ENCODE data around the gene WDR37.

The WDR37 gene

DNA sequence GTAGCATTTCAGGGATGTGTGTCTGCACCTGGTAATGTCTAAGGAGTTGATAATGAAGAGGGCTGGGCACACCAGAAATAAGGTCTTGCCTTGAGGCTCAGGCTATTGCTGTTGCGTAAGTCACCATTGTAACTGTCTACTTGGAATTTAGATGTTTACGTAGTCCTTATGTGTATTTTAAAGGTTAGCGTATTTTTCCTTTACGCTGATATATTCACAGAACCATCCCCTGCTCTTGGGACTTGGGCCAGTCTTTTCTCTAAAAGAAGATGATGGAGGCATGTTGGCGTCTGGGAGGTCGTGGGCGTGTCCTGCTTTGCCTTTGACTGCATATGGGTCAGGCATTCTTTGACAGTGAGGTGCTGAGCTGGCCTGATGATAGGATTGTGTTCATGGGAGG lies 14.7 kb downstream of the WDR37 start:
- DNase-seq = no peak

DNA sequence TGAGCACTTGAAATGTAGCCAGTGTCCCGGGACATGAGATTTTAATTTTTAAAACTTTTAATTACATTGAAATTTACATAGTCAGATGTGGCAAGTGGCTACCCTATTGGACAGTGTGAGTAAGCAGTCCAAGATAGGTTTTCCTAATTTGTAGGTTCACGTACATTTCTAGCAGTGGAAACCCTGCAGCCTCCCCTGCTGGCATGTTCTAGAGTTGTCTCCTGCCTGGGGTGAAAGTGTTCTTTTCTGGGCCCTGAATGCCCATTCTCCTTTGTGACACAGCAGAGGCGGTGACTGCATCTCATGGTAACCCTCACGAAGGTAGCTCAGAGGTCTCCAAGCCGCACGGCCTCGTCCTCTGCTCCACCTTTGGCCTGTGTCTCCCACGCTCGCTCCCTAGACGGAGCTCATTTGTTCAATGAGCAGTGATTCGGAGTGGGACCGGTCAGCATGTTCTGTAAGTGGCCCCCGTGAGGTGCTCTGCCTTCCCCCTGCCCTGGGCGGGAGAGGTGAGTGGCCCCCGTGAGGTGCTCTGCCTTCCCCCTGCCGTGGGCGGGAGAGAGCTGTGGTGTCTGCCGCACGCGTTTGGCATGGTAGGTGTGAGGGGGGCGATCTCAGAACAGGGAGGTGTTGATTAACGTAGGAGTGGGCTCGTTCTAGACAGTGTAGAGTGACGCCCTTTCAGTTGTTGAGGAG lies 18.0 kb downstream of the WDR37 start:
- no peak for DNase-seq

DNA sequence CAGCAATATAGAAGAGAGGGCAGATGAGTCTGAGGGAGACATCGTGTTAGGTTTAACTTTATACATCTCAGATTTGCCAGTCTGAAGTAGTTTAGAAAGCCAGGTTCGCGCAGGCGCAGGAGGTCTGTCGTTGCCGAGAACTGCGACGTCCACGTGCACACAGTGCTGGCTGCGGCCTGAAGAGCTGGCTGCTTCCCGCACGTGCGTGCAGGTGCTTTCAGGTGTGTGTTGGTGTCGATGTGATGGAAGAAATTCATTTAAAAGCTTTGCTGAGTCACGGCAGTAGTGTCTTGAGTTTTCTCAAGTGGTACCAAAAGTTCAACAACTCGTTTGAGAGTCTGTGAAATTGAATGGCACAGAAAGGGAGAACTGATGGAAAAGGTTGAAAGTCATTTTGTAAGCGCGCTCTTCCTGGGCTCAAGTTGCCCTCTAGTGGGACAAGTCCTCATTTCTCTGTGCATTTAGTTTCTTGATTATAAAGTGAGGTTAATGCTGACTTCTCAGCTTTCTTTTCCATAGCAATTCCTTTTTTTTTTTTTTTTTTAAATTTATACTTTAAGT lies 18.6 kb downstream of the WDR37 start:
- no peak for DNase-seq

DNA sequence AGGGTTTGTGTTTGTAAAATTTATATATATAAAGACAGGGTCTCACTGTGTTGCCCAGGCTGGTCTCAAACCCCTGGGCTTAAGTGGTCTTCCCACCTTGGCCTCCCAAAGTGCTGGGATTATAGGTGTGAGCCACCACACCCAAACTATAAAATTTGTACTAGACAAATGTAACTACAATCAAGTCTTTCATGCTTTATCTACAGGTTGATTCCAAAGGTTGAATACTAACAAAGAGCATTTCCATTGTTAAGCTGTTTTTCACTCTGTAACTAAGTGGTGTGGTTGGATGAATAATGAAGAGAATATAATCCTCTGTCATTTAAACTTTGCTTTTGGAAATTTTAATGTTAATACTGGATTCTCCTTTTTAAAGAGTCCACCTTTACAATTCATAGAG lies 22.5 kb downstream of the WDR37 start:
- DNase-seq = no peak

DNA sequence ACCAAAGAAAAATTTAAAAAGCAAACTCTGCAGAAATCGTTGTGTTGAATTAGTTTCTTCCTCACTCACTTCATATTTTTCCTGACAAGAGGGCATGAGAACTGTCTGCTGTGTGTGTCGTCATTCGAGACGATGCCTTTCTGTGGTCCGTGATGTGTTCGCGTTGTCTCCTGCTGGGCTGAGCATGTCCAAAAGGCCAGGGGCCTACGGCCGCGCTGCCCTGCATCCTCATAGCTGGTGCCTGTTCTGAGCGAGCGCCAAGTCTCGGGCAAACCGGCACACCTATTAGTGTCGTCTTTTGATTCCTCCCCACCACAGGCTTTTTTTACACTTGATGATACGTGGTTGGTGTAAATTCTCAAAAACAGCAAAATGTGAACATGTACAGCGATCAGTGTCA lies 27.4 kb downstream of the WDR37 start:
- DNase-seq = no peak

DNA sequence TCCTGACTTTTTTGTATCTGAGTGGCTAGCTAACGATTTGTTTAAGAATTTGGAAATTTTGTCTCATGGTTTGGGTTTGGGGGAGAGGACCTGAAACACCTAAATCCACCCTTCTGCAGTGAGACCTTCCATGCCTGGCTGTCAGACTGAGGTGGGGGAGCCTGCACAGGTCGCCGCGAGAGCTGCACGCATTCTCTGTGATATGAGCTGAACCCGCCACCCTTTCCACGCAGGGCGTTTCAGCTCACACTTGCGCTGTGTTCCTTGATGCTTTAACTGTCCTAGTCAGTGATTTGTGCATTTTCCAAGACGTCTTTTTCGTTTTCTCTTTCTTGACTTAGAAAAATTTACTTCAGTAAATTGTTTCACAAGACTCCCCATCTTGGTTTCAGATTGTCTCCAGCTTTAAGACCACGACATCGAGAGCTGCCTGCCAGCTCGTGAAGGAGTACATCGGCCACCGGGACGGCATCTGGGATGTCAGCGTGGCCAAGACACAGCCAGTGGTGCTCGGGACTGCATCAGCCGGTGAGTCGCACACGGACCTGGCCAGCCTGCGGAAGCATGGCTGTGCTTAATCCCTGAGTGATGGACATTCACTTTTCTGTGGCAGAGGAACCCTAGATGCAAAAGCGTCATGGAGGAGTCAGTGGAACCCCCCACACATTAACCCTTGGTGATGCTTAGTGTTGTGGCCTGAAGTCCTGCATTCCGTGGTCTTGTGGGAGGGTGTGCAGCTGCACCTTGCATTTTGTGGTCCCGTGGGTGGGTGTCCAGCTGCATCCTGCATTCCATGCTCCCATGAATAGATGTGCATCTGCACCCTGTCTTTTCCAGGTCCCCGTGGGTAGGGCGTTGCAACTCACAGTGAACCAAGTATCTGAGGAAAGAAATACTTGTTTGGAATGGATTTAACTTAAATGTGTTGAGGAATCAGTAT lies 28.1 kb downstream of the WDR37 start:
- DNase-seq = no peak

DNA sequence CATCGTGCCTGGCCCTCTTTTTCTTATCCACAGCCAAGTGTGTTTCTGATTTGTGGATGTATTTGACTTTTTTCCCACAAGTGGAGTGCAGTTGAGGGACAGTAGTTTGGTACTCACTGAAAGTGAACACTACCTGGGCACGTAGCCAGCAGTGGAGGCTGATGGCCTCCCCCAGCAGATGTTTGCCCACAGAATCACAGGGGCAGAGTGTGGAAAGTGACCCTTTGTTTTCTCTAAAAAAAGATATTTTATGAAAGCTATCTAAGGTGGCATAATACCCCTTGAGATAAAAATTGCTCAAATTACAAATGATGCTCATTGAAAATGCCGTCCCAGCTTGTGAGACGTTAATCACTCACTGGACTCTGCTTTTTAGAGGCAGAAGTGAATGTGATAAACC lies 29.1 kb downstream of the WDR37 start:
- no peak for DNase-seq

DNA sequence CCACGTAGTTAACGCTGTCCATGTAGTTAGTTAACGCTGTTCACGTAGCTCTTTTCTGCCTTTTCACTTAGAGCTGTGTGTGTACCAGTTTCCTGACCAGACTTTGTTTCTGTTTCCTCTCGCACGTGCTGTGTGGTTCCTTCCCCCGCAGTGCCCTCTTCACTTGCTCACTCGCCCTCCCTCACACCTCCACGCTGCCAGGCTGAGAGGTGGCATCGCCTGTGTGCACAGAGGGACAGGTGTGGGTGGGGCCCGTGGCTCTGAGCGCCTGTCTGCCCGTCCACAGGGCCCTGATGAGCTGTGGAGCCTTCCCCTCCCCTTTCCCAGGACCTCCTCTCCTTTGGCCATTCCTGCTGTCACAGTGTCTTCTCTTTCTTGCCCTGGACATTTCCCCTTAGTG lies 30.6 kb downstream of the WDR37 start:
- DNase-seq = no peak

DNA sequence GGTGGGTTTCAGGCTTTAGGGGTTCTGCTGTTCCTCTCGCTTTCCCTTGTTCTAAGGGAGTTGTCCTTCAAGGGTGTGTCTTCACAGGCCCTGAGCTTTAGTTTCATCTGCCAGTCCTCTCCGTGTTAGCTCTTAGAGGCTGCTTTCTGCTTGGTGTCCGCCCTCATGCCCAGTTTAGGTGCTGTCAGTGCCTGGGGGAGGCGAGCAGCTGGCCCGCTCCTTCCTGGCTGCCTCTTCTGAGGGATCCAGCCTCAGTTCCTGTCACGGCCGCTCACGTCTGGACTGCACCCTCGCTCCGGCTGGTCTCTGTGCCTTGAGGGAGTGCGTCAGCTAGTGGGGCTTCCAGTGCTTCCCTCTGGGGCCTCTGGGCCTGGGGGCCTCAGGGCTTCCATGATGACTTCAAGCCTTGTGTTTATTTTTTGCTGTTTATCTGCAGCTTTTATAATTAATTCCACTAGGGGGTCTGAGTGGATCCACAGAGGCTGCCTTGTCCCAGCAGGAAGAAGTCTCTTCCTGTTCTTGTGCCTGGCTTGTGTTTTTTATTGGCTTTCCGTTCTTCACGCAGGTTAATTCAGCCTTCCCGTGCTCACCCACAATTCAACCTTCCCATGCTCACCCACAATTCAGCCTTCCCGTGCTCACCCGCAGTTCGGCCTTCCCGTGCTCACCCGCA lies 33.0 kb downstream of the WDR37 start:
- no peak for DNase-seq

DNA sequence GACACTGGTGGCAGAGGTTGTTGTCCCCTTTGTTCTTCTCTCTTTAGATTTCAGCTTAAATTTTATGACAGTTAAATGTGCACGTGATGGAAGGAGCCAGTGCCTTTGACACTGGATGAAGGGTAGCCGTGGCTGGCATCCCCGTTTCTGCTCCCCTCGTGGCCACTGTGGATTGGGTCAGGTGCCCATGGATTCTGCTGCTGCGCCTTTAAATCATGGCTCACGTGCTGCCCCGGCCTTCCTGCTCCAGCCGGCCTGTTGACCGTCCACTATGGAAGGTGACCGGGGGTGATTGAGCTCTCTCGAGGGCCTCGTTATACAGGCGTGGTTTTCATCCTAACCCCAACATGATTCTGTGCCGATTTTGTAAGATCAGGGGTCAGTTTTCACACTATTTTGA lies 34.5 kb downstream of the WDR37 start:
- DNase-seq = no peak

DNA sequence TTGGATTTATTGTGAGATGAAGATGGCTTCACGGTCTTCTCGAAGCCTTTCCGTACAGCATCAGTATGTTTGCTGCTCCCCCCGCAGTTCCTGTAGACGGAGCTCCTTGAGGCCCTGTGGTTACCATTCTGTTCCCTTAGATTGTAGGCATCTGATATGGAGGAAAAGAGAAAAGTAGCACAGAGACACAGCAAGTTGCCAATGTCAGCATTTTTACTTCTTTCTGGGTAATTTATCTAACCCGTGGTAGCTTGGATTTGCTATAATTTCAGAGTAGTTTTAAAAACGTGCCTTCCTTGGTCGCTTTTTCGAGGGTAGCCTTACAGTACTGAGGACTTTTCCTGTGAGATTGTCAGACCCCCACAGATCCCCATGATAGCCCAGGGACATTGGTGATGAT lies 37.5 kb downstream of the WDR37 start:
- DNase-seq = no peak

DNA sequence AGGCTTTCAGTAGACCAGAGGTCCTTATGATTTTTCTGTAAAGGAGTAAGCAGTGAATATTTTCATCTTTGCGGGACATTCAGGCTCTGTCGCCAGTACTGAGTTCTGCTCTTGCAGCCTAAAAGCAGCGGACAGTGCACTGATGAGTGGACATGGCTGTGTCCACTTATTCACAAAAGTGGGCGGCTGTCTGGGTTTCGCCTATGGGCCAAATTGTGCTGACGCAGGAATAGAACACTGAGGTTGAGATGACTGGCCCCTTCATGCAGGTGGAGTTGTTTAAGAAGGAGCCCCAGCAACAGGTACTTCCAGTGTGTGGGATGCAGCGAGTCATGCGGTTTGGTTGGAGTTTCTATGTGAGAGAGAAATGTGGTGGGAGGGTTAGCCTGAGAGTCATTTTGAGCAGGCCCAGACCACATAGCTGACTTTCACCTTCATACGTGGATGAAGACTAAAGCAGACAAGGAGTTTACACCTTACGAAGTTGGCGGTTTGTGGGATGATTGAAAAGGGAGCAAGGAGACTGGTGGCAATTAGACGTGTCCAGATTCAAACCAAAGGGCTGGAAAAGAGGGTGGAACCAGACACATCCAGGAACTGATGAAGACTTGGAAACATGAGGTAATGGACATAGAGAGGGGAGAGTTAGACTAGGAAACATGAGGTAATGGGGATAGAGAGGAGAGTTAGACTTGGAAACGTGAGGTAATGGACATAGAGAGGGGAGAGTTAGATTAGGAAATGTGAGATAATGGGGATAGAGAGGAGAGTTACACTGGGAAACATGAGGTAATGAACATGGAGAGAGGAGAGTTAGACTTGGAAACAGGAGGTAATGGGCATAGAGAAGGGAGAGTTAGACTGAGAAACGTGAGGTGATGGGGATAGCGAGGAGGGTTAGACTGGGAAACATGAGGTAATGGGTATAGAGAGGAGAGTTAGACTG lies 38.2 kb downstream of the WDR37 start:
- no peak for DNase-seq

DNA sequence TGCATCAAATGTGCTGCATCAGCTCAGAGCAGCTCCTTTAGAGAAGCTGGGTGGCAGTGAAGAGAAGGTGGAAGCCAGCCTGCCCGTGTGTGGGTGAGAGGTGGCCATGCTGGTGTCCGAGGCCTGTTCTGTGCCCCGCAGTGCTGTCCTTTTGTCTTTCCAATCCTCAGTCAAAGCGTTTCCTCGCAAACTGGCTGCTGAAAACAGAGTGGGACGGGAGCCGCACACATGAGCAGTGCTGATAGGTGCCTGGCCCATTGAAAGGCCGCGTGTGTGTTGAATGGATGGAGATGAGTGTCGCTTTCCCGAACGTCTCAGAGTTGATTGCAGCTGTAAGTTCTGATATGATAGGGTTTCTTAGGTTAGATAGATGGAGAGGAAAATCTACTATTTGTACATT lies 39.3 kb downstream of the WDR37 start:
- DNase-seq = no peak

DNA sequence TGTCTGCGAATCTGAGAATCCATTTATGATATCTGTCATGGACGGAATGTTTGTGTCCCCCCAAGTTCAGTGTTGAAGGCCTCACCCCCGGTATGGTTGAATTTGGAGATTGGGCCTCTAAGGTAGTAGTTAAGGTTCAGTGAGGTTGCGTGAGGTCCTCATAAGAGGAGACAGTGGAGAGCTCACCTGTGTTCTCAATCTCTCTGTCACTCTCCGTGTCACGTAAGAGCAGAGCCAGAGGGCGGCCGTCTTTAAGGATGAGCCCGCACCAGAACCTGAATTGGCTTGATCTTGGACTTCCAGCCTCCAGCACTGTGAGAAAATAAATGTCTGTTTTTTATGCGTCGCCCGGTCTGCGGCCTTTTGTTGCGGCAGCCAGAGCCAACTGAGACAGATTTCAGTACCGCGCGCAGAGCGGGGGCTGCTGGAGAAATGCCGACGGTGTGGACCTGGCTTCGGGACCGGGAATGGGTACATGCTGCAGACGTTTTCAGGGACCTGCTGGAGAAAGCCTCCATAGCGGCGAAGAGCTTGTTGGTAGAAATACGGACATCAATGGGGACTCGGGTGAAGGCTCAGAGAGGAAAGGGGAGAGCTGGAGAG lies 40.2 kb downstream of the WDR37 start:
- no peak for DNase-seq

DNA sequence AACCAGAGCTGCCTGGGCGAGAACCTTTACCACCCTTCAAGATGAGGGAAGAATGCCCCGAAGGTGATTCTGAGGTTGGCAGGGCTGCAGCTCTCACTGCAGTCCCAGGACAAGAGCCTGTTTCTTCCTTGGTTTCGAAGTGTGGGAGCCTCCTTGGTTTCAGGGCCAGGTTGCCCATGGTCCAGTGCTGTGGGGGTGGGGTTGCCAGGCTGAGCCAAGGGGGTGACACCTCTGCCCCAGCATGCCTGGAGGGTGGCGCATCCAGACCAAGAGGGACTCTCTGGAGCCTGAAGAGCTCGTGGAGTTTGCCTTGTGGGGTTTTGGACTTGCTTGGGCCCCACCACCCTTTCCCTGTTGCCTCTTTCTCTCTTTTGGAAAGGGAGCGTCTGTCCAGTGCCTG lies 41.3 kb downstream of the WDR37 start:
- DNase-seq = no peak

DNA sequence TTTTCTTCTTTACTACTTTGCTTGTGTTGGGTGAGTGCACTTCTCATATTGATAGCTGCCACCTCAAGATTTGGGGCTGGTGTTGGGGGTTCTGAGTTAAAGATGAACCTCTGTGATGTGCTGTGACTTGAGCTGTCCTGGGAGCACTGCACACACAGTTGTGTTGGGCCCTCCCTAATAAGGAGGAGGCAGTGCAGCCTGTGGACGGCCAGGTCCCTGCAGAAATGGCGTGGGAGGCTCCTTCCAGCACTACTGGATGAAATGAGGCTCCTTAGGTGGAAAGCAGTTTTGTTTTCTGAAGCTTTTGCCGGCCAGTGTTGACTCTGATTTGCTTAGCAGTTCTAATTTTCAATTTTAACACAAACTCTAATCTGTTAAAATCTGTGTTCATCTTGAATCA lies 44.0 kb downstream of the WDR37 start:
- DNase-seq = no peak

DNA sequence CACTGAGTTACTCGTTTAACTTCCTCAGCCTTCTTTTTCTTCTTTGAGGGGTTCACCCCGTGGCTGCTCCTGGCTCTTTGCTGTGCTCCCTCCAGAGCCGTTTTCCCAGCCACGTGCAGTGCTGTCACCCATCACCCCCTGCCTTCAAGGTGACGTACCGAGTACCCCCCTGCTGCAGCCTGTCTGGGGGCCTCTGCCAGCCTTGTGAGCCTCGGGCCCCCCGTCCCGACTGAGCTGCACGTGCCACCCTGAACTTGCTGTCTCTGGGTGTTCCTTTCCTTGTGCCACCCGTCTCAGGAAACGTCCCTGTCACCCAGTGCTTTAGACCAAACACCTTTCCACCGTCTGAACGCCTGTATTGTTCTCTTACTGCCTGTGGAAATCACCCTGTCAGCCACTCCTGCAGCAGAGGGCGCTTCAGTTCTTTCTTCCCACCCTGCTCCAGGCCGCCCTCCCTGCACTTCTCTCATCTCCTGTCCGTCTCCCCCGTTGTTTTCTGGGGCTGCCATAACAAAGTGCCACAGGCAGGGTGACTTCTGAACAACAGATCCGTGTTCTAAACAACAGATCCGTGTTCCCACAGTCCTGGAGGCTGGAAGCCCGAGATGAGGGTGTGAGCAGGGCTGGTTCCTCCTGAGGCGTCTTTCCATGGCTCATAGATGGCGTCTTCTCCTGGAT lies 44.6 kb downstream of the WDR37 start:
- DNase-seq = no peak

DNA sequence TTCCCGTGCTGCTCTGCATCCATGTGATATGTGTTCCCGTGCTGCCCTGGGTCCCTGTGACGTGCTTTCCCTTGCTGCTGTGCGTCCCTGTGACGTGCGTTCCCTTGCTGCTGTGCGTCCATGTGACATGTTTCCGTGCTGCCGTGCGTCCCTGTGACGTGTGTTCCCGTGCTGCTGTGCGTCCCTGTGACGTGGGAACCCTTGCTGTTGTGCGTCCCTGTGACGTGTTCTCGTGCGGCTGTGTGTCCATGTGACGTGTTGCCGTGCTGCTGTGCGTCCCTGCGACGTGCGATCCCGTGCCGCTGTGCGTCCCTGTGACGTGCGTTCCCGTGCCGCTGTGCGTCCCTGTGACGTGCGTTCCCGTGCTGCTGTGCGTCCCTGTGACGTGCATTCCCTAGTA lies 45.8 kb downstream of the WDR37 start:
- DNase-seq = no peak

DNA sequence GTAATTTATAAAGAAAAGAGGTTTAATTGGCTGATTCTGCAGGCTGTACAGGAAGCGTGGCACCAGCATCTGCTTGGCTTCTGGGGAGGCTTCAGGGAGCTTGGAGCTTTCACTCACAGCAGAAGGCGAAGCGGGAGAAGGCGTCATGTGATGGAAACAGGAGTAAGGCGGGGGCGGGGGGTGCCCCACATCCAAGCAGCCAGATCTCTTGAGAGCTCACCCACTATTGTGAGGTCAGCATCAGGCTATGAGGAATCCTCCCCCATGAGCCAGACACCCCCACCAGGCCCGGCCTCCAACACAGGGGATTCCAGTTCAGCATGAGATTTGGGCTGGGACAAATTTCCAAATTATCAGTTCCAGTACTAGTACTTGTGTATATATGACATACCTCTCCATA lies 46.2 kb downstream of the WDR37 start:
- DNase-seq = no peak

DNA sequence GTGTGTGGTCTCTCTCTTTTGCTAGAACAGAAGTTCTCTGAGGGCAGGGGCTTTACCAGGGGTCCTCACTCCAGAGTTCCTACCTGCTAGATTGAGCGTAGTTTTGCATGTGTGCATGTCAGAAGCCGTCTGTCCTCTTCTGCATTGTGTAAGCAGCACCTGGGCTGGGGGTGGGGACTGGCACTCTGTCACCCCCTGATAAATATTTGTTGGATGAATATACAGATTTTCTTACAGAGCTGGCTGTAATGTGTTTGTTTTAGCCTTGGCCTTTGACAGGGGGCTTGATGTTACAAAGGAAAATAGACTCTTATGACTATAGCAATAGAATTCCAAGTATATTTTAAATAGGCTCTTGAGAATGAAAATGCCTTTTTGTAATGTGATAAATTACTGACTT lies 46.6 kb downstream of the WDR37 start:
- DNase-seq = no peak

Measured in hypothalamus (tissue), 51 donors.